ENCODE data around the gene BAX. TPM values are rescaled to one million over a fixed set of nuclear protein-coding genes. Genes with fewer than 3 reads are reported as not detected.

Gene BAX
- total RNA-seq (2022; extraction: Qiagen RNA extraction), result 294 to 372 TPM (median 330 TPM) in 5 replicates

GRCh38 chr19:48954595-48955307 lies at the start of gene BAX:
Gene BAX (plus strand): TSS chr19:48954875. CDS start chr19:48954929, 54 bp downstream.

GRCh38 chr19:48933382-48933932 lies 21.2 kb upstream of the BAX start, which contains the start of gene DHDH:
Gene DHDH (plus strand): TSS chr19:48933699. CDS start chr19:48933722, 23 bp downstream.

GRCh38 chr19:48965040-48965805 lies 10.5 kb downstream of the BAX start, which contains the start of gene FTL:
Gene FTL (plus strand): TSS chr19:48965309. CDS start chr19:48965508, 199 bp downstream.

GRCh38 chr19:48993175-48994034 lies 38.7 kb downstream of the BAX start, which contains the start of the genes GYS1 and RUVBL2:
Gene GYS1 (minus strand): TSS chr19:48993309. CDS start chr19:48993112, 197 bp downstream.
Gene RUVBL2 (plus strand): TSS chr19:48993887. CDS start chr19:48993912, 25 bp downstream.

Other genes with a start within 250 kb of the BAX start
- gene MAMSTR, start 235.2 kb upstream of the BAX start, total RNA-seq (2022; extraction: Qiagen RNA extraction), result 0.23 to 0.53 TPM (median 0.43 TPM) in 5 replicates
- 0.31 to 0.66 TPM (median 0.43 TPM) in 5 replicates for gene RASIP1, start 214.3 kb upstream of the BAX start, total RNA-seq (2022; extraction: Qiagen RNA extraction)
- gene IZUMO1, start 208.0 kb upstream of the BAX start, total RNA-seq (2022; extraction: Qiagen RNA extraction), result not detected in 5 replicates
- 0.10 to 0.16 TPM (median 0.12 TPM) in 5 replicates for gene FUT1, start 202.2 kb upstream of the BAX start, total RNA-seq (2022; extraction: Qiagen RNA extraction)
- gene FGF21, start 199.4 kb upstream of the BAX start, total RNA-seq (2022; extraction: Qiagen RNA extraction), result not detected in 5 replicates
- gene BCAT2, start 143.8 kb upstream of the BAX start, total RNA-seq (2022; extraction: Qiagen RNA extraction), result 50.3 to 63.4 TPM (median 60.0 TPM) in 5 replicates
- gene HSD17B14, start 118.4 kb upstream of the BAX start, total RNA-seq (2022; extraction: Qiagen RNA extraction), result 12.0 to 17.2 TPM (median 13.8 TPM) in 5 replicates
- 1.2 to 1.9 TPM (median 1.3 TPM) in 5 replicates for gene PLEKHA4, start 86.3 kb upstream of the BAX start, total RNA-seq (2022; extraction: Qiagen RNA extraction)
- gene PPP1R15A, start 82.5 kb upstream of the BAX start, total RNA-seq (2022; extraction: Qiagen RNA extraction), result 74.1 to 126 TPM (median 95.1 TPM) in 5 replicates
- gene TULP2, start 56.1 kb upstream of the BAX start, total RNA-seq (2022; extraction: Qiagen RNA extraction), result not detected in 5 replicates
- gene NUCB1, start 54.6 kb upstream of the BAX start, total RNA-seq (2022; extraction: Qiagen RNA extraction), result 189 to 243 TPM (median 200 TPM) in 5 replicates
- gene DHDH, start 21.2 kb upstream of the BAX start, total RNA-seq (2022; extraction: Qiagen RNA extraction), result 0.60 to 1.7 TPM (median 1.6 TPM) in 5 replicates
- gene FTL, start 10.4 kb downstream of the BAX start, total RNA-seq (2022; extraction: Qiagen RNA extraction), result 16,127 to 23,622 TPM (median 17,895 TPM) in 5 replicates
- 17.4 to 22.0 TPM (median 20.9 TPM) in 5 replicates for gene GYS1, start 38.4 kb downstream of the BAX start, total RNA-seq (2022; extraction: Qiagen RNA extraction)
- 208 to 255 TPM (median 214 TPM) in 5 replicates for gene RUVBL2, start 39.0 kb downstream of the BAX start, total RNA-seq (2022; extraction: Qiagen RNA extraction)
- gene LHB, start 62.2 kb downstream of the BAX start, total RNA-seq (2022; extraction: Qiagen RNA extraction), result not detected in 5 replicates
- 0.18 TPM in 1 of 5 replicates, not detected in the others for gene CGB3, start 69.5 kb downstream of the BAX start, total RNA-seq (2022; extraction: Qiagen RNA extraction)
- 0.20 to 0.61 TPM (median 0.21 TPM) in 3 of 5 replicates, not detected in the others for gene CGB2, start 77.0 kb downstream of the BAX start, total RNA-seq (2022; extraction: Qiagen RNA extraction)
- not detected in 5 replicates for gene CGB1, start 82.0 kb downstream of the BAX start, total RNA-seq (2022; extraction: Qiagen RNA extraction)
- 0.21 to 0.49 TPM (median 0.23 TPM) in 5 replicates for gene CGB5, start 89.0 kb downstream of the BAX start, total RNA-seq (2022; extraction: Qiagen RNA extraction)
- 1.4 to 3.7 TPM (median 2.8 TPM) in 5 replicates for gene CGB8, start 94.2 kb downstream of the BAX start, total RNA-seq (2022; extraction: Qiagen RNA extraction)
- 0.48 to 0.82 TPM (median 0.67 TPM) in 5 replicates for gene CGB7, start 102.9 kb downstream of the BAX start, total RNA-seq (2022; extraction: Qiagen RNA extraction)
- gene NTF4, start 109.9 kb downstream of the BAX start, total RNA-seq (2022; extraction: Qiagen RNA extraction), result 0.24 to 0.99 TPM (median 0.45 TPM) in 5 replicates
- gene KCNA7, start 117.8 kb downstream of the BAX start, total RNA-seq (2022; extraction: Qiagen RNA extraction), result not detected in 5 replicates
- gene SNRNP70, start 130.6 kb downstream of the BAX start, total RNA-seq (2022; extraction: Qiagen RNA extraction), result 306 to 331 TPM (median 309 TPM) in 5 replicates
- 4.7 to 7.9 TPM (median 6.9 TPM) in 5 replicates for gene LIN7B, start 159.5 kb downstream of the BAX start, total RNA-seq (2022; extraction: Qiagen RNA extraction)
- gene C19orf73, start 164.3 kb downstream of the BAX start, total RNA-seq (2022; extraction: Qiagen RNA extraction), result 1.1 to 1.9 TPM (median 1.7 TPM) in 5 replicates
- 4.7 to 8.1 TPM (median 7.0 TPM) in 5 replicates for gene PPFIA3, start 164.7 kb downstream of the BAX start, total RNA-seq (2022; extraction: Qiagen RNA extraction)
- 0.03 TPM in 1 of 5 replicates, not detected in the others for gene HRC, start 200.5 kb downstream of the BAX start, total RNA-seq (2022; extraction: Qiagen RNA extraction)
- gene TRPM4, start 202.9 kb downstream of the BAX start, total RNA-seq (2022; extraction: Qiagen RNA extraction), result 8.2 to 10.2 TPM (median 9.6 TPM) in 5 replicates

Data from A549 treated with Hydrocortisone at 1 μM for 4 hours (cell line).